ENCODE results near the gene CCDC148.

CCDC148 gene

GRCh38 chr2:158130832-158131473, 325.6 kb downstream of the CCDC148 start:
- no peak overlapping the region for H3K4me3 ChIP-seq (ENCODE audit: low read depth, low read length)
- no peaks in the 10 kb centered on the region for H3K36me3 ChIP-seq (replicated peaks)
- H3K27me3 ChIP-seq (replicated peaks) = no peaks in the 10 kb centered on the region
- DNase-seq = no peak
- no peak for TF ChIP-seq CTCF (IDR thresholded peaks at IDR 0.05; ENCODE audit: low read depth, low read length, missing control alignments)
- no peak overlapping the region for H3K27ac ChIP-seq
- in situ Hi-C loops (cut with HindIII; ENCODE audit: low pct_ligation_motif_present, low sequenced_read_pairs) = no loop called here

GRCh38 chr2:158129037-158129436, 327.5 kb downstream of the CCDC148 start:
- no peak overlapping the region for H3K27ac ChIP-seq
- no peaks in the 10 kb centered on the region for H3K36me3 ChIP-seq (replicated peaks)
- no peak for TF ChIP-seq CTCF (IDR thresholded peaks at IDR 0.05; ENCODE audit: low read depth, low read length, missing control alignments)
- H3K4me3 ChIP-seq (ENCODE audit: low read depth, low read length) = no peak overlapping the region
- in situ Hi-C loops (cut with HindIII; ENCODE audit: low pct_ligation_motif_present, low sequenced_read_pairs) = no loop called here
- no peaks in the 10 kb centered on the region for H3K27me3 ChIP-seq (replicated peaks)
- no peak for DNase-seq

- TF ChIP-seq CTCF (IDR thresholded peaks at IDR 0.05; ENCODE audit: low read depth, low read length, missing control alignments) = no peak
- DNase-seq = no peak
- in situ Hi-C loops (cut with HindIII; ENCODE audit: low pct_ligation_motif_present, low sequenced_read_pairs) = no loop called here
- Histone ChIP-seq H3K27me3 (replicated peaks) (no peaks in the 10 kb centered on the region), H3K4me3 (ENCODE audit: low read depth, low read length) (no peak overlapping the region), H3K36me3 (replicated peaks) (no peaks in the 10 kb centered on the region), H3K27ac (no peak overlapping the region)
These were observed 328.2 kb downstream of the CCDC148 start for GRCh38 chr2:158128168-158128973.

GRCh38 chr2:158127380-158127804, 329.2 kb downstream of the CCDC148 start:
- in situ Hi-C loops (cut with HindIII; ENCODE audit: low pct_ligation_motif_present, low sequenced_read_pairs) = no loop called here
- no peak overlapping the region for H3K27ac ChIP-seq

GRCh38 chr2:158125756-158126498, 330.6 kb downstream of the CCDC148 start:
- Histone ChIP-seq H3K27ac (no peak overlapping the region), H3K4me3 (ENCODE audit: low read depth, low read length) (no peak overlapping the region), H3K27me3 (replicated peaks) (no peaks in the 10 kb centered on the region), H3K36me3 (replicated peaks) (no peaks in the 10 kb centered on the region)
- no peak for TF ChIP-seq CTCF (IDR thresholded peaks at IDR 0.05; ENCODE audit: low read depth, low read length, missing control alignments)
- in situ Hi-C loops (cut with HindIII; ENCODE audit: low pct_ligation_motif_present, low sequenced_read_pairs) = no loop called here
- DNase-seq = no peak

More at GRCh38 chr2:158127380-158127804, 329.2 kb downstream of the CCDC148 start:
- no peak for DNase-seq
- H3K4me3 ChIP-seq (ENCODE audit: low read depth, low read length) = no peak overlapping the region
- H3K27me3 ChIP-seq (replicated peaks) = no peaks in the 10 kb centered on the region
- H3K36me3 ChIP-seq (replicated peaks) = no peaks in the 10 kb centered on the region
- TF ChIP-seq CTCF (IDR thresholded peaks at IDR 0.05; ENCODE audit: low read depth, low read length, missing control alignments) = no peak
